ENCODE data around the gene HTR3A. TPM values are rescaled to one million over a fixed set of nuclear protein-coding genes. Genes with fewer than 3 reads are reported as not detected.

The HTR3A gene
- total and polyA plus RNA-seq, 10 donors: 0.38 to 2.9 (median 0.57) TPM; not detected in 1

DNA sequence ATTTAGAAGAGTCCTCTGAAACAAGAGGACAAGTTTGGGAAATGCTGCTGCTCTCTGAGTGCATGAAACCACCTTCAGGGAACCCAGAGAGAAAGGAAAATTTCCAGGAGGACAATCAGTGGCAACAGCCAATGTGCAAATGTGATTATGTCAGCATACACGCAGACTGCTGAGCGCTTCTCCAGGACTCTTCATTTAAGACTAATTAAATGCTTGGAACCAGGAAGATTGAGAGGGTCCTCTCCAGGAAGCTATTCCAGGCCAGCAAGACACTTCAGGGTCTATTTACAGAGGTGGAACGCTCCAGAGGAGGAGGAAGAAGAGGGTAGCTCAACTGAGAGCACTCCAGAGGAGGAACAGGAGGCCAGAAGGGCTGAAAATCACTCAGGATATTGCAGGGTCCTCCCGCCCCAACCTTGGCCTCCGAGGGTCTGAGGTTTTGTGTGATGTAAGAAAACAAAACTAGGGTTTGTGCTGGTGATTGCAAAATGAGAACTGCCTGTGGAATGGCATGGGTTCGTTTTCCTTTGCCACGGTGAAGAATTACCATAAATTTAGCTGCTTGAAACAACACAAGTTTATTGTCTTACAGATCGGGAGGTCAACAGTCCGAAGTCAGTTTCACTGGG, 14.1 kb upstream of the HTR3A start:
- no peak overlapping the region for H3K4me3 ChIP-seq
- no peak overlapping the region for H3K27ac ChIP-seq
- no peak for DNase-seq
- no peaks in the 10 kb centered on the region for H3K4me1 ChIP-seq
- peaks cover 0 to 5% (median 0%) of the 10 kb centered on the region in 7 donors for H3K27me3 ChIP-seq (replicated peaks in 1 of 7)
- TF ChIP-seq POLR2AphosphoS5 (IDR thresholded peaks at IDR 0.05): no peak
- TF ChIP-seq, protein P1, sequence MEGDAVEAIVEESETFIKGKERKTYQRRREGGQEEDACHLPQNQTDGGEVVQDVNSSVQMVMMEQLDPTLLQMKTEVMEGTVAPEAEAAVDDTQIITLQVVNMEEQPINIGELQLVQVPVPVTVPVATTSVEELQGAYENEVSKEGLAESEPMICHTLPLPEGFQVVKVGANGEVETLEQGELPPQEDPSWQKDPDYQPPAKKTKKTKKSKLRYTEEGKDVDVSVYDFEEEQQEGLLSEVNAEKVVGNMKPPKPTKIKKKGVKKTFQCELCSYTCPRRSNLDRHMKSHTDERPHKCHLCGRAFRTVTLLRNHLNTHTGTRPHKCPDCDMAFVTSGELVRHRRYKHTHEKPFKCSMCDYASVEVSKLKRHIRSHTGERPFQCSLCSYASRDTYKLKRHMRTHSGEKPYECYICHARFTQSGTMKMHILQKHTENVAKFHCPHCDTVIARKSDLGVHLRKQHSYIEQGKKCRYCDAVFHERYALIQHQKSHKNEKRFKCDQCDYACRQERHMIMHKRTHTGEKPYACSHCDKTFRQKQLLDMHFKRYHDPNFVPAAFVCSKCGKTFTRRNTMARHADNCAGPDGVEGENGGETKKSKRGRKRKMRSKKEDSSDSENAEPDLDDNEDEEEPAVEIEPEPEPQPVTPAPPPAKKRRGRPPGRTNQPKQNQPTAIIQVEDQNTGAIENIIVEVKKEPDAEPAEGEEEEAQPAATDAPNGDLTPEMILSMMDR (IDR thresholded peaks at IDR 0.05 in 8 of 11, conservative IDR thresholded peaks at IDR 0.05 in 3 of 11): no peak
- no peak for TF ChIP-seq POLR2A (IDR thresholded peaks at IDR 0.05)
- intact Hi-C loops (cut with DNase I; ENCODE audit: low total_unique reads): no loop called here
- 38 to 60% (median 52%) methylated on average over 9 of the region's 9 CpGs for WGBS, 5 donors
- no peaks in the 10 kb centered on the region for H3K9me3 ChIP-seq
- no peaks in the 10 kb centered on the region for H3K36me3 ChIP-seq

DNA sequence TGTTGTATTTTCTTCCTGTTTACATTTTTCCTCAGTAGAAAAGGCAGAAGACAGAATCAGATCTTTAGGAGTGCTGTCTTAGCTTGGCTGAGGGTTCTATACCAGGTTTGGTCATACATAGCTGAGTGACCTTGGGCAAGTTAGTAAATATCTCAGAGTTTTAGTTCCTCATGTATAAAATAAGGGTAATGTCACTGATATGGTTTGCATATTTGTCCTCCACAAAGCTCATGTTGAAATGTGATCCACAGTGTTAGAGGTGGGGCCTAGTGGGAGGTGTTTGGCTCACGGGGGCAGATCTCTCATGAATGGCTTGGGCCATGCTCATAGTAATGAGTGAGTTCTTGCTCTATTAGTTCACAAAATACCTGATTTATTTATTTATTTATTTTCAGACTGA, 7.5 kb upstream of the HTR3A start:
- no peak for DNase-seq
- intact Hi-C loops (cut with DNase I; ENCODE audit: low total_unique reads): no loop called here
- no peak for TF ChIP-seq POLR2AphosphoS5 (IDR thresholded peaks at IDR 0.05)
- no peak for TF ChIP-seq POLR2A (IDR thresholded peaks at IDR 0.05)
- TF ChIP-seq, protein P1 (IDR thresholded peaks at IDR 0.05 in 8 of 11, conservative IDR thresholded peaks at IDR 0.05 in 3 of 11): no peak
- no peak overlapping the region for H3K27ac ChIP-seq
- peaks cover 0 to 4% (median 0%) of the 10 kb centered on the region in 7 donors for H3K27me3 ChIP-seq (replicated peaks in 1 of 7)
- H3K9me3 ChIP-seq: no peaks in the 10 kb centered on the region
- no peaks in the 10 kb centered on the region for H3K4me1 ChIP-seq
- 53 to 67% (median 63%) methylated on average over 1 of the region's 1 CpG for whole genome bisulfite sequencing, 5 donors
- no peak overlapping the region for H3K4me3 ChIP-seq
- no peaks in the 10 kb centered on the region for H3K36me3 ChIP-seq

DNA sequence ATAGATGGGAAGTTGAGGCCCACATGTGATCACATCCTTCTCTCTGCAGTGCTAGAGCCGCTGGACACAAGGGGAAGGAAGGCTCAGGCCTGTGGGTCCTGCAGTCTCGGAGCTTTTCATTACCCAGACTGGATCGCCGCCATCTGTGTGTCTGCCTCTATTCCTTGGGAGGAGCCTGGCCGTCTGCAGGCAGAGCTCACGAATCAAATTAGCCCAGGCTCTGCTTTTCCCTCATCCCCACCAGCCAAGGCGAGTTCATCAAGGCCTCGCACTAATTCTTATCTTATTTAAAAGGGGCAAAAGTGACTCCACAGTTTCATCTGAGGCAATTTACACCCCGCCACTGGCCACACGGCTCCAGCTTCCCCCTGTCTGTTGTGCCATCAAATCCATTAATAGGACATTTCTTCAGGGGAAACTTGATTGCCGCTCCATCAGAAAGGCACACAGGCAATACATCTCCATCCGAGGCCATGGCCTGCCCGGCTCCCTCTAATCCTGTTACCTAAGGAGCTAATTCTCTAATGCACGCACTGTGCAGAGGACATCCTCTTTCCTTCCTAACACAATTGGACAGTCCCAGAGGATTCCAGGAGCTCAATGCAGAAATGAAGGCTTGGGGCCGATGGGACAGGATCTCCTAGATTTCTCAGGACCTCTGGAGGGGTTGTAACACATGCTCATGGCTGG, 3.3 kb upstream of the HTR3A start:
- TF ChIP-seq POLR2A (IDR thresholded peaks at IDR 0.05) (no peak), POLR2AphosphoS5 (IDR thresholded peaks at IDR 0.05) (no peak)
- TF ChIP-seq, protein P1 (IDR thresholded peaks at IDR 0.05 in 8 of 11, conservative IDR thresholded peaks at IDR 0.05 in 3 of 11): no peak
- no peak overlapping the region for H3K4me3 ChIP-seq
- H3K4me1 ChIP-seq: peaks cover 0 to 17% (median 8%) of the 10 kb centered on the region in 6 donors
- 73 to 85% (median 82%) methylated on average over 15 of the region's 15 CpGs for WGBS, 5 donors
- no peaks in the 10 kb centered on the region for H3K9me3 ChIP-seq
- no peak overlapping the region for H3K27ac ChIP-seq
- H3K36me3 ChIP-seq: no peaks in the 10 kb centered on the region
- H3K27me3 ChIP-seq (replicated peaks in 1 of 7): peaks cover 0 to 6% (median 0%) of the 10 kb centered on the region in 7 donors
- no peak for DNase-seq
- intact Hi-C loops (cut with DNase I; ENCODE audit: low total_unique reads): no loop called here

DNA sequence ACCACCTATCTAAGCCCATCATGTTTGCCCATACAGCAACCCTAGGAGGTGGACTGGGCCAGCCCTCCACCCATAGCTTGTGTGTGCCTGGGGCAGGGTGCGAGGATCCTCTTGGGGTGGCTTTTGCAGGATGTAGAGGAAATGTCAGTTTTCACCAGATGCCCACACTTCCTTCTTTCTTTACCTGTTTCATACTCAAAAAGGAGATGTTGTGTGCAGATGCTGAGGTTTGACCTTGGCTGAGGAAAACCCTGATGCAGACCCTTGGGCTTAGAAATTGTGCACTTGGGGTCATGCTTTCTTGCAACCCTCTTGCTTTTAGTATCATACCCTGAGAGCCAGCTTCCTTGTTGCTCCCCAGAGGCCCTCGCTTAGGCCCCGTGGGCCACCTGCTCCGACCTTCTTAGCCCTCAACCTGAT, 2.2 kb downstream of the HTR3A start:
- Histone ChIP-seq H3K36me3 (no peaks in the 10 kb centered on the region), H3K27me3 (replicated peaks in 1 of 7) (peaks cover 0 to 15% (median 0%) of the 10 kb centered on the region in 7 donors), H3K4me3 (no peak overlapping the region), H3K27ac (peak overlapping the region in 5 of 8 donors; percentile 20 to 79 (median 49)), H3K9me3 (no peaks in the 10 kb centered on the region), H3K4me1 (peaks cover 0 to 56% (median 15%) of the 10 kb centered on the region in 6 donors)
- 23 to 43% (median 28%) methylated on average over 4 of the region's 4 CpGs for WGBS, 5 donors
- peak in 1 of 3 donors; percentile 21 for TF ChIP-seq POLR2AphosphoS5 (IDR thresholded peaks at IDR 0.05)
- TF ChIP-seq, protein P1 (IDR thresholded peaks at IDR 0.05 in 8 of 11, conservative IDR thresholded peaks at IDR 0.05 in 3 of 11): no peak
- no peak for DNase-seq
- intact Hi-C loops (cut with DNase I; ENCODE audit: low total_unique reads): no loop called here

All from spleen (tissue), 11 donors.